Measurements from ENCODE around the gene EPOP.
A peak's percentile ranks its signal among the peaks of the same experiment; 100 is the strongest.

GRCh38 chr17:38674749-38675615, at the start of gene EPOP:
- TF ChIP-seq CTCF (IDR thresholded peaks at IDR 0.05 in 4 of 5, conservative IDR thresholded peaks at IDR 0.05 in 1 of 5) (no peak), POLR2A (IDR thresholded peaks at IDR 0.05) (peak; percentile 63)

All from gastrocnemius medialis (tissue), 4 donors.